Fibroblast of gingiva (primary cell): ENCODE results near the gene STK16.

Experiments used
- DNase-seq: peaks from one replicate; pipeline ENCODE4 v3.0.0-alpha.2; 2011; ENCODE audit warnings: low read depth

The STK16 gene

GRCh38 chr2:219214141-219214540 is 31.1 kb upstream of the STK16 start:
- no peak for DNase-seq

GRCh38 chr2:219214786-219215185 is 30.5 kb upstream of the STK16 start:
- DNase-seq: no peak

GRCh38 chr2:219215871-219216534 is 29.3 kb upstream of the STK16 start:
- DNase-seq: no peak

- no peak for DNase-seq
Measured at GRCh38 chr2:219216535-219216915, 28.8 kb upstream of the STK16 start.

GRCh38 chr2:219218217-219218731 is 27.0 kb upstream of the STK16 start:
- DNase-seq: no peak

GRCh38 chr2:219218732-219219701 is 26.3 kb upstream of the STK16 start, which contains the start of gene ABCB6:
Gene ABCB6 (minus strand): TSS chr2:219218958. CDS start chr2:219218673, 285 bp downstream.
- peak; percentile 96 for DNase-seq

GRCh38 chr2:219219784-219220532 is 25.3 kb upstream of the STK16 start:
- DNase-seq: no peak

GRCh38 chr2:219220652-219221402 is 24.5 kb upstream of the STK16 start:
- DNase-seq: no peak

GRCh38 chr2:219221957-219222518 is 23.2 kb upstream of the STK16 start:
- DNase-seq: no peak

GRCh38 chr2:219223831-219224610 is 21.3 kb upstream of the STK16 start:
- DNase-seq: no peak

- no peak for DNase-seq
Measured at GRCh38 chr2:219225350-219225749, 19.9 kb upstream of the STK16 start.

- DNase-seq: no peak
Measured at GRCh38 chr2:219228041-219228910, 17.0 kb upstream of the STK16 start.

- DNase-seq: no peak
Measured at GRCh38 chr2:219228911-219229304, 16.4 kb upstream of the STK16 start.

GRCh38 chr2:219229305-219230058 is 15.8 kb upstream of the STK16 start, which contains the start of the genes ANKZF1 and ATG9A:
Gene ANKZF1 (plus strand): TSS chr2:219229806. CDS start chr2:219230258, 452 bp downstream.
Gene ATG9A (minus strand): TSS chr2:219229636. CDS start chr2:219228024, 1,612 bp downstream.
- peak; percentile 98 for DNase-seq

- no peak for DNase-seq
Measured at GRCh38 chr2:219230059-219230540, 15.2 kb upstream of the STK16 start.

GRCh38 chr2:219234331-219234730 is 10.9 kb upstream of the STK16 start:
- DNase-seq: no peak

- DNase-seq: no peak
Measured at GRCh38 chr2:219243291-219243761, 2.0 kb upstream of the STK16 start.

- no peak for DNase-seq
Measured at GRCh38 chr2:219244789-219245147, 511 bp upstream of the STK16 start.
